IMR-90 (cell line): Measurements from ENCODE around the gene THRA. TPM values are rescaled to one million over a fixed set of nuclear protein-coding genes. Genes with fewer than 3 reads are reported as not detected.

ENCODE experiments used
- ATAC-seq: fragments of 200-7000 bp; cut with Tn5 transposase; 2 replicates; pipeline ENCODE4 v1.9.1; 2020; ENCODE audit warnings: low read depth, mild to moderate bottlenecking, moderate library complexity
- BruUV-seq: library from RNA; stranded (reverse); fragments of 400-500 nt; replicated peaks from 2 replicates; lab custom pipeline; 2021; lab: Mats Ljungman, UMichigan
- CTCF ChIA-PET: fragments of 300-600 bp; formaldehyde crosslinking; extraction: SDS; loops from one replicate; lab custom pipeline; 2021; ENCODE audit warnings: antibody characterized with exemption; lab: Yijun Ruan, JAX
- POLR2A ChIA-PET: fragments of 300-600 bp; sonication (Branson Sonifier 250); formaldehyde crosslinking; loops from one replicate; lab custom pipeline; 2022; ENCODE audit warnings: antibody characterized with exemption; ENCODE audit not compliant: unreplicated experiment; lab: Charles Lee
- DNase-seq: peaks from one replicate; pipeline ENCODE4 v3.0.0; 2013
- H2AFZ ChIP-seq: replicated peaks from 2 replicates; pipeline ENCODE3; 2013; ENCODE audit warnings: low read length, mild to moderate bottlenecking; ENCODE audit not compliant: poor library complexity
- H2AK5ac ChIP-seq: 2 replicates; pipeline ENCODE4 v1.6.1; 2013; ENCODE audit warnings: low read depth, low read length, inconsistent platforms
- H2AK9ac ChIP-seq: replicated peaks from 2 replicates; pipeline ENCODE3; 2013; ENCODE audit warnings: mild to moderate bottlenecking, low read depth, low read length, moderate library complexity; ENCODE audit not compliant: poor library complexity
- H2BK120ac ChIP-seq: 2 replicates; pipeline ENCODE4 v1.6.1; 2013; ENCODE audit warnings: low read depth, low read length, inconsistent platforms
- H2BK15ac ChIP-seq: 3 replicates; pipeline ENCODE4 v1.6.1; 2013; ENCODE audit warnings: low read depth, low read length, inconsistent platforms
- H2BK20ac ChIP-seq: 2 replicates; pipeline ENCODE4 v1.6.1; 2013; ENCODE audit warnings: low read depth, mild to moderate bottlenecking, inconsistent platforms, low read length, moderate library complexity
- H2BK5ac ChIP-seq: 2 replicates; pipeline ENCODE4 v1.6.1; 2013; ENCODE audit warnings: mild to moderate bottlenecking, low read depth, low read length, inconsistent platforms; ENCODE audit not compliant: poor library complexity, severe bottlenecking
- H3K14ac ChIP-seq: replicated peaks from 2 replicates; pipeline ENCODE4 v1.6.1; 2013; ENCODE audit warnings: low read depth, low read length, inconsistent platforms
- H3K18ac ChIP-seq: 2 replicates; pipeline ENCODE4 v1.6.1; 2013; ENCODE audit warnings: low read depth, low read length, control low read depth
- H3K23ac ChIP-seq: 2 replicates; pipeline ENCODE4 v1.6.1; 2013; ENCODE audit warnings: low read depth, low read length, inconsistent platforms
- H3K27ac ChIP-seq: 2 replicates; pipeline ENCODE4 v1.5.1; 2013; ENCODE audit warnings: mild to moderate bottlenecking, control low read depth, low read length; ENCODE audit not compliant: insufficient read depth
- H3K27me3 ChIP-seq: 2 replicates; pipeline ENCODE4 v1.6.1; 2013; ENCODE audit warnings: low read length; ENCODE audit not compliant: control insufficient read depth, insufficient read depth
- H3K36me3 ChIP-seq: 2 replicates; pipeline ENCODE4 v1.6.1; 2013; ENCODE audit warnings: low read length, mixed read lengths; ENCODE audit not compliant: control insufficient read depth, insufficient read depth
- H3K4ac ChIP-seq: 2 replicates; pipeline ENCODE4 v1.6.1; 2013; ENCODE audit warnings: low read depth, low read length, inconsistent platforms
- H3K4me1 ChIP-seq: 2 replicates; pipeline ENCODE4 v1.6.1; 2013; ENCODE audit warnings: low read length, mixed read lengths; ENCODE audit not compliant: control insufficient read depth, insufficient read depth
- H3K4me2 ChIP-seq: 2 replicates; pipeline ENCODE4 v1.6.1; 2013; ENCODE audit warnings: low read depth, mild to moderate bottlenecking, control low read depth, low read length, moderate library complexity
- H3K4me3 ChIP-seq: 2 replicates; pipeline ENCODE4 v1.5.1; 2013; ENCODE audit warnings: low read depth, mild to moderate bottlenecking, control low read depth, low read length, moderate library complexity; ENCODE audit not compliant: insufficient read depth
- H3K56ac ChIP-seq: 2 replicates; pipeline ENCODE4 v1.6.1; 2013; ENCODE audit warnings: low read length, inconsistent platforms; ENCODE audit not compliant: insufficient read depth; ENCODE audit errors: extremely low read depth
- H3K79me1 ChIP-seq, 2 experiments: 2 replicates each; pipeline ENCODE4 v1.6.1; 2013; ENCODE audit warnings: low read length in 2 of 2, inconsistent platforms in 1 of 2, low read depth in 1 of 2
- H3K9ac ChIP-seq: 2 replicates; pipeline ENCODE4 v1.6.1; 2013; ENCODE audit warnings: low read depth, low read length, control low read depth
- H3K9me1 ChIP-seq: 2 replicates; pipeline ENCODE4 v1.6.1; 2013; ENCODE audit warnings: low read length, inconsistent platforms; ENCODE audit not compliant: insufficient read depth
- H3K9me3 ChIP-seq: 2 replicates; pipeline ENCODE4 v1.6.1; 2013; ENCODE audit warnings: low read length; ENCODE audit not compliant: control insufficient read depth, insufficient read depth
- H4K20me1 ChIP-seq: 2 replicates; pipeline ENCODE4 v1.6.1; 2013; ENCODE audit warnings: low read length, inconsistent platforms; ENCODE audit not compliant: insufficient read depth
- H4K5ac ChIP-seq: 2 replicates; pipeline ENCODE4 v1.6.1; 2013; ENCODE audit warnings: mild to moderate bottlenecking, low read depth, low read length, control low read depth
- H4K8ac ChIP-seq, 2 experiments: 2 replicates each; pipeline ENCODE4 v1.6.1; 2013; ENCODE audit warnings: low read depth in 2 of 2, low read length in 2 of 2, control low read depth in 1 of 2, inconsistent platforms in 1 of 2
- H4K91ac ChIP-seq: 2 replicates; pipeline ENCODE4 v1.6.1; 2013; ENCODE audit warnings: low read depth, low read length, inconsistent platforms; ENCODE audit not compliant: insufficient read depth
- BHLHE40 ChIP-seq: fragments of 150-350 bp; IDR thresholded peaks from 2 replicates; pipeline ENCODE4 v1.6.1; 2016; ENCODE audit warnings: mild to moderate bottlenecking, low read depth, low read length
- CHD1 ChIP-seq: IDR thresholded peaks from 2 replicates; pipeline ENCODE4 v1.6.1; 2012; ENCODE audit warnings: low read depth, low read length, improper control_type of control experiment
- CTCF ChIP-seq: conservative IDR thresholded peaks from 2 replicates; pipeline ENCODE4 v1.5.1; 2012; ENCODE audit warnings: mild to moderate bottlenecking, low read depth, low read length, improper control_type of control experiment
- FOS ChIP-seq: fragments of 150-350 bp; IDR thresholded peaks from 2 replicates; pipeline ENCODE4 v1.6.1; 2016; ENCODE audit warnings: low read depth, low read length
- MAFK ChIP-seq: IDR thresholded peaks from 2 replicates; pipeline ENCODE4 v1.6.1; 2012; ENCODE audit warnings: low read depth, low read length, improper control_type of control experiment
- NFE2L2 ChIP-seq: fragments of 150-350 bp; IDR thresholded peaks from 2 replicates; pipeline ENCODE4 v1.6.1; 2016; ENCODE audit warnings: low read depth, mild to moderate bottlenecking, low read length
- RAD21 ChIP-seq: IDR thresholded peaks from 2 replicates; pipeline ENCODE4 v1.6.1; 2012; ENCODE audit warnings: low read length, improper control_type of control experiment
- RCOR1 ChIP-seq: IDR thresholded peaks from 2 replicates; pipeline ENCODE4 v1.6.1; 2012; ENCODE audit warnings: mild to moderate bottlenecking, low read length, improper control_type of control experiment; ENCODE audit not compliant: insufficient replicate concordance
- SMC3 ChIP-seq: fragments of 150-350 bp; IDR thresholded peaks from 2 replicates; pipeline ENCODE4 v1.6.1; 2016; ENCODE audit warnings: low read depth, mild to moderate bottlenecking, antibody characterized with exemption, low read length, moderate library complexity
- WGBS, 2 experiments: methylation state at CpG; one replicate each; pipeline versions ENCODE4 v1.1.5 to v1.1.7; 2013; ENCODE audit warnings: missing lambda C conversion rate in 2 of 2; ENCODE audit not compliant: insufficient read length in 1 of 2; ENCODE audit errors: extremely low coverage in 2 of 2; 5-methylcytosine and 5-hydroxymethylcytosine counted together
- dilution Hi-C: fragments of 300-500 bp; cut with HindIII; formaldehyde crosslinking; loops from one replicate; pipeline ENCODE4 v1.14.3; 2018; ENCODE audit warnings: low sequenced_read_pairs; ENCODE audit not compliant: unreplicated experiment
- in situ Hi-C: fragments of 300-500 bp; cut with MboI; formaldehyde crosslinking; loops from 3 replicates; pipeline ENCODE4 v1.14.3; 2019; ENCODE audit warnings: low sequenced_read_pairs, inconsistent platforms, mixed read lengths
- intact Hi-C: fragments of 100-400 bp; cut with micrococcal nuclease; formaldehyde crosslinking; loops from 2 replicates; pipeline ENCODE4 v1.10.0; 2022
- polyA plus RNA-seq, 3 experiments: library from polyadenylated mRNA; depleted of rRNA; stranded (reverse); fragments of >200 nt; gene quantifications; 2 replicates each; pipeline ENCODE4 v1.2.3, GENCODE V29; 2012; ENCODE audit warnings: low replicate concordance in 1 of 3
- total RNA-seq: library from RNA; depleted of rRNA; stranded (reverse); fragments of >200 nt; gene quantifications from 2 replicates; pipeline ENCODE4 v1.2.3, GENCODE V29; 2012
- TF ChIP-seq, protein P1 (sequence below): fragments of 150-350 bp; IDR thresholded peaks from 2 replicates; pipeline ENCODE4 v1.6.1; 2016; ENCODE audit warnings: low read depth, mild to moderate bottlenecking, low read length, moderate library complexity, borderline replicate concordance

Gene THRA
- total and polyA plus RNA-seq, 2 of the 4 experiments (the other 2 are of a cell fraction), result 22.0 to 23.4 TPM

GRCh38 chr17:40068584-40068916 lies 5.8 kb downstream of the THRA start:
- Histone ChIP-seq H3K14ac (peak overlapping the region; percentile 86), H2BK120ac (peak overlapping the region; percentile 82), H3K56ac (peak overlapping the region; percentile 64; the same call in 1 of the 2 replicates), H4K20me1 (peaks cover 38% of the 10 kb centered on the region), H3K4me2 (peak overlapping the region; percentile 90), H3K79me1 (peaks cover 36 to 92% of the 10 kb centered on the region in 2 experiments), H2BK20ac (peak overlapping the region; percentile 88), H3K18ac (peak overlapping the region; percentile 56), H3K4me3 (peak overlapping the region; percentile 23), H3K36me3 (no peaks in the 10 kb centered on the region), H3K9me1 (peaks cover 52% of the 10 kb centered on the region), H4K8ac (peak overlapping the region; percentile 33 to 99), H3K27ac (peak overlapping the region; percentile 25), H4K91ac (peak overlapping the region; percentile 81), H2BK5ac (peak overlapping the region; percentile 65), H3K23ac (peak overlapping the region; percentile 95; the same call in 1 of the 2 replicates), H2AFZ (peak overlapping the region; percentile 95), H4K5ac (peak overlapping the region; percentile 27; the same call in 1 of the 2 replicates), H3K4ac (peak overlapping the region; percentile 96), H2BK15ac (peak overlapping the region; percentile 55; the same call in 2 of the 3 replicates), H3K9ac (peak overlapping the region; percentile 40), H3K4me1 (peaks cover 61% of the 10 kb centered on the region), H3K9me3 (no peaks in the 10 kb centered on the region), H2AK9ac (peak overlapping the region; percentile 97), H3K27me3 (no peaks in the 10 kb centered on the region), H2AK5ac (peak overlapping the region; percentile 91)
- intact Hi-C loops (loop anchor here (2.0 kb wide), 1 partner anchor 42 kb away; no protein-coding TSS in a partner anchor), dilution Hi-C loops (no loop called here), in situ Hi-C loops (no loop called here)
- CTCF ChIA-PET, result interaction anchor here (0.9 kb wide), 1 partner anchor 18 kb away, joined by 3 read pairs; no protein-coding TSS in a partner anchor
- 0% methylated on average over 1 of the region's 5 CpGs; no CpG with 5 or more reads in 1 of the 2 experiments for WGBS, 2 experiments
- ATAC-seq (no peak; the same call in 1 of the 2 replicates), DNase-seq (no peak)
- BruUV-seq, result no TSS peak
- POLR2A ChIA-PET, result no interaction called here
- TF ChIP-seq CHD1 (no peak), SMC3 (no peak), RAD21 (no peak), FOS (no peak), MAFK (no peak), CTCF (no peak), RCOR1 (no peak), BHLHE40 (no peak), NFE2L2 (no peak)
- TF ChIP-seq, protein P1, sequence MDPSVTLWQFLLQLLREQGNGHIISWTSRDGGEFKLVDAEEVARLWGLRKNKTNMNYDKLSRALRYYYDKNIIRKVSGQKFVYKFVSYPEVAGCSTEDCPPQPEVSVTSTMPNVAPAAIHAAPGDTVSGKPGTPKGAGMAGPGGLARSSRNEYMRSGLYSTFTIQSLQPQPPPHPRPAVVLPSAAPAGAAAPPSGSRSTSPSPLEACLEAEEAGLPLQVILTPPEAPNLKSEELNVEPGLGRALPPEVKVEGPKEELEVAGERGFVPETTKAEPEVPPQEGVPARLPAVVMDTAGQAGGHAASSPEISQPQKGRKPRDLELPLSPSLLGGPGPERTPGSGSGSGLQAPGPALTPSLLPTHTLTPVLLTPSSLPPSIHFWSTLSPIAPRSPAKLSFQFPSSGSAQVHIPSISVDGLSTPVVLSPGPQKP, result no peak
